AG04450 (cell line): ENCODE measurements around the gene KIF22. TPM values are rescaled to one million over a fixed set of nuclear protein-coding genes. Genes with fewer than 3 reads are reported as not detected.

ENCODE experiments used
- CTCF ChIA-PET: fragments of 300-600, 350-600 bp; formaldehyde crosslinking; extraction: SDS; loops from one replicate; lab custom pipeline; 2022; ENCODE audit warnings: antibody characterized with exemption, inconsistent platforms; lab: Charles Lee
- POLR2A ChIA-PET: fragments of 350-600 bp; formaldehyde crosslinking; extraction: SDS; loops from one replicate; lab custom pipeline; 2021; ENCODE audit warnings: antibody characterized with exemption, inconsistent platforms; lab: Yijun Ruan, JAX
- DNase-seq: peaks from one replicate; pipeline ENCODE4 v3.0.0-alpha.2; 2011; ENCODE audit warnings: low read depth, low spot score
- H3K27ac ChIP-seq: one replicate; pipeline ENCODE4 v1.5.1; 2012; ENCODE audit warnings: low read depth, low read length, control low read depth
- H3K27me3 ChIP-seq: one replicate; pipeline ENCODE4 v1.6.0; 2012; ENCODE audit warnings: low read length; ENCODE audit not compliant: control insufficient read depth, insufficient read depth
- H3K4me3 ChIP-seq: 2 replicates; pipeline ENCODE4 v1.5.1; 2011; ENCODE audit warnings: mild to moderate bottlenecking, low read depth, low read length, control low read depth
- H3K9me3 ChIP-seq: 2 replicates; pipeline ENCODE4 v1.5.1; 2012; ENCODE audit warnings: low read length; ENCODE audit not compliant: control insufficient read depth, insufficient read depth
- CTCF ChIP-seq: IDR thresholded peaks from 2 replicates; pipeline ENCODE4 v1.5.1; 2011; ENCODE audit warnings: low read depth, low read length, control low read depth, inconsistent platforms
- polyA plus RNA-seq: library from polyadenylated mRNA; depleted of rRNA; stranded (reverse); fragments of >200 nt; gene quantifications from 2 replicates; pipeline ENCODE4 v1.2.3, GENCODE V29; 2011

The KIF22 gene
- polyA plus RNA-seq, 1 experiment = 14.1 TPM

GRCh38 chr16:29811896-29812665, 21.5 kb downstream of the KIF22 start, which contains the start of gene PRRT2:
Gene PRRT2 (plus strand): TSS chr16:29812193. CDS start chr16:29813055, 862 bp downstream.
- Histone ChIP-seq H3K4me3 (peak within 1 kb of the TSS; percentile 75), H3K9me3 (no peaks in the 10 kb centered on the region; the same call in 1 of the 2 replicates), H3K27ac (peak within 1 kb of the TSS; percentile 84), H3K27me3 (no peaks in the 10 kb centered on the region)
- ChIA-PET CTCF (interaction anchor here (2.5 kb wide), 1 partner anchor 36 kb away, joined by 9 read pairs; no protein-coding TSS in a partner anchor), POLR2A (interaction anchor here (0.6 to 1.9 kb wide), 6 partner anchors 8 to 253 kb away, joined by 3 to 11 read pairs (median 4); partner anchors contain the start of genes ALDOA, KIF22 and MVP)
- no peak for TF ChIP-seq CTCF
- no peak for DNase-seq

GRCh38 chr16:29812754-29813643, 22.4 kb downstream of the KIF22 start:
- POLR2A ChIA-PET = interaction anchor here (1.0 to 1.9 kb wide), 2 partner anchors 13 to 23 kb away, joined by 3 to 4 read pairs; partner anchors contain the start of gene KIF22
- DNase-seq = no peak
- CTCF ChIA-PET = interaction anchor here (2.5 kb wide), 1 partner anchor 35 kb away, joined by 9 read pairs; no protein-coding TSS in a partner anchor
- no peaks in the 10 kb centered on the region for H3K27me3 ChIP-seq
- no peak overlapping the region for H3K27ac ChIP-seq
- no peaks in the 10 kb centered on the region; the same call in 1 of the 2 replicates for H3K9me3 ChIP-seq
- TF ChIP-seq CTCF = no peak
- H3K4me3 ChIP-seq = peak overlapping the region; percentile 75

GRCh38 chr16:29813644-29814562, 23.4 kb downstream of the KIF22 start:
- no peaks in the 10 kb centered on the region for H3K27me3 ChIP-seq
- no peak for TF ChIP-seq CTCF
- peak overlapping the region; percentile 11 for H3K27ac ChIP-seq
- no peaks in the 10 kb centered on the region; the same call in 1 of the 2 replicates for H3K9me3 ChIP-seq
- DNase-seq = no peak
- 0 out of 2 replicates have a peak overlapping the region, but pooled peaks have one; percentile 20 for H3K4me3 ChIP-seq
- ChIA-PET POLR2A (interaction anchor here (1.9 kb wide), 1 partner anchor 12 kb away, joined by 4 read pairs; no protein-coding TSS in a partner anchor), CTCF (no interaction called here)

GRCh38 chr16:29814592-29814991, 24.0 kb downstream of the KIF22 start:
- peak overlapping the region; percentile 11 for H3K27ac ChIP-seq
- ChIA-PET CTCF (no interaction called here), POLR2A (no interaction called here)
- DNase-seq = no peak
- no peaks in the 10 kb centered on the region; the same call in 1 of the 2 replicates for H3K9me3 ChIP-seq
- no peaks in the 10 kb centered on the region for H3K27me3 ChIP-seq
- no peak for TF ChIP-seq CTCF
- H3K4me3 ChIP-seq = peak overlapping the region; percentile 83
